ENCODE results near the gene THAP9.

THAP9 gene

DNA sequence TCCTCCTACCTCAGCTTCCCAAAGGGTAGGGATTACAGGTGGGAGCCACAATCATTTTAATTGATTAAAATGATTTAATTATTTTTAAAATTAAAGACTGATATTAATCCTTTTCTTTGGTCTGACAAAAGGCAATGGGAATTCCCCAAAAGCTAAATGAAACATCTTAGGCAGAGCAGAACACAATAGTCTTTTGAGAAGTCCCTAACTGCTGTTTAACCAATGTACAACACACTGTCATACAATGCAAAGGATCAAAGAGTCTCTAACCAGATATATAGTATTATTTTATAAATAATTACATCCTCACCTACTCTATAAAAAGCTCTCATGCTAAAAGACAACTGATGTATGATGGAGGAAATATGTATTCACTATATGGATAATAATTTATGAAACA lies 47.0 kb downstream of the THAP9 start:
- Mint-ChIP-seq H3K4me3 (no peak overlapping the region), H3K27me3 (no peaks in the 10 kb centered on the region), H3K9me3 (no peaks in the 10 kb centered on the region), H3K36me3 (ENCODE audit: insufficient read depth) (peaks cover 2% of the 10 kb centered on the region), H3K4me1 (no peaks in the 10 kb centered on the region), H3K27ac (ENCODE audit: low read depth) (no peak overlapping the region)
- no peak for ATAC-seq (replicated peaks; ENCODE audit: extremely low read depth, poor library complexity, severe bottlenecking)
- no peak for DNase-seq (ENCODE audit: low spot score in 2 of 2)

DNA sequence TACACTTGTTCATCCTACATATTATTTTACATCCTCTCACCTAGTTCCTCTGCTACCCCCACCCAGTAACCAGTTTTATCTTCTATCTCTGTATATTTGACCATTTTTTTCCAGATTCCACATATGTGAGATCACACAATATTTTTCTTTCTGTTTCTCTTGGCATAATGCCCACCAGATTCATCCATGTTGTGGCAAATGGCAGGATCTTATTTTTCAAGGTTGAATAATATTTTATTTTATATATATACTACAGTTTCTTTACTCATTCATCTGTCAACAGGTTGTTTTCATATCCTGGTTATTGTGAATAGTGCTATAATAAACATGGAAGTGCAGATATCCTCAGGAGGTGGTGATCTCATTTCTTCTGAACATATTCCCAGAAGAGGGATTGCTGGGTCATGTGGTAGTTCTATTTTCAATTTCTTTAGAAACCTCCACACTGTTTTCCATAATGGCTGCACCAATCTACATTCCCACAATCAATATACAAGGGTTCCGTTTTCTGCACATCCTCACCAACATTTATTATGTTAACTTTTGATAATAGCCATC lies 48.2 kb downstream of the THAP9 start:
- ATAC-seq (replicated peaks; ENCODE audit: extremely low read depth, poor library complexity, severe bottlenecking) = no peak

DNA sequence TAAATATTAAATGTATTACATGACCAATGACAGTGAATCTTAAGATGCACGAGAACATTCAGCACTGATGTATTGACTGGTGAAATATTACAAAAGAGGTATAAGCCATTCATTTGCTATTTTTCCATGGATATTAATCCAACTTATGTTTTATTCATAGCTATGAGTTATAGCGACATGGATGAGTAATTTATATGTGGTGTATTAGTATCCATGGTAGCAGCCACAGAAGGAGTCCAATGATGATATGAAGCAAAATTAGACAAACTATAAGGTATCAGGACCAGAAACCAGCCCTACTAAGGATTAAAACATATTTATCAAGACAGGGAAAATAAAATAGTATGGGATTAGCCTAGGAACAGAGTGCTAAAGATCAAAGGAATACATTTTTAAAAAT lies 50.7 kb downstream of the THAP9 start:
- H3K27ac Mint-ChIP-seq (ENCODE audit: low read depth) = no peak overlapping the region
- no peaks in the 10 kb centered on the region for H3K27me3 Mint-ChIP-seq
- DNase-seq (ENCODE audit: low spot score in 2 of 2) (no peak), ATAC-seq (replicated peaks; ENCODE audit: extremely low read depth, poor library complexity, severe bottlenecking) (no peak)
- H3K9me3 Mint-ChIP-seq = no peaks in the 10 kb centered on the region
- H3K4me3 Mint-ChIP-seq = no peak overlapping the region
- H3K36me3 Mint-ChIP-seq (ENCODE audit: insufficient read depth) = peaks cover 8% of the 10 kb centered on the region
- H3K4me1 Mint-ChIP-seq = no peaks in the 10 kb centered on the region

More for the DNA sequence above, 48.2 kb downstream of the THAP9 start:
- H3K27me3 Mint-ChIP-seq = no peaks in the 10 kb centered on the region
- peaks cover 4% of the 10 kb centered on the region for H3K36me3 Mint-ChIP-seq (ENCODE audit: insufficient read depth)
- H3K9me3 Mint-ChIP-seq = no peaks in the 10 kb centered on the region
- no peaks in the 10 kb centered on the region for H3K4me1 Mint-ChIP-seq
- H3K27ac Mint-ChIP-seq (ENCODE audit: low read depth) = no peak overlapping the region
- H3K4me3 Mint-ChIP-seq = no peak overlapping the region
- DNase-seq (ENCODE audit: low spot score in 2 of 2) = no peak

DNA sequence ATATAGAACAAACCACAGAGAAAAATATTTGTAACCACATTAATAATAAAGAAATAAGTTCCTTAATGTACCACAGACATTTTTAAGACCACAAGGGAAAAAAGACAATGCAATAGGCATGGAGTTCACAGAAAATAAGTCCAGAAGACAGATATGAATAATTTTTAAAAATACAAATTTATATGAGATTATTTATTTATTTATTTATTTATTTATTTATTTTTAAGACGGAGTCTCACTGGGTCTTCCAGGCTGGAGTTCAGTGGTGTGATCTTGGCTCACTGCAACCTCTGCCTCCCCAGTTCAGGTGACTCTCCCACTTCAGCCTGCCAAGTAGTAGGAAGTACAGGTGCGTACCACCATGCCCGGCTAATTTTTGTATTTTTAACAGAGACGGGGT lies 53.7 kb downstream of the THAP9 start:
- no peak for DNase-seq (ENCODE audit: low spot score in 2 of 2)
- peaks cover 11% of the 10 kb centered on the region for H3K36me3 Mint-ChIP-seq (ENCODE audit: insufficient read depth)
- H3K4me3 Mint-ChIP-seq = no peak overlapping the region
- no peaks in the 10 kb centered on the region for H3K9me3 Mint-ChIP-seq
- no peaks in the 10 kb centered on the region for H3K27me3 Mint-ChIP-seq
- peaks cover 13% of the 10 kb centered on the region for H3K4me1 Mint-ChIP-seq
- H3K27ac Mint-ChIP-seq (ENCODE audit: low read depth) = no peak overlapping the region
- no peak for ATAC-seq (replicated peaks; ENCODE audit: extremely low read depth, poor library complexity, severe bottlenecking)

DNA sequence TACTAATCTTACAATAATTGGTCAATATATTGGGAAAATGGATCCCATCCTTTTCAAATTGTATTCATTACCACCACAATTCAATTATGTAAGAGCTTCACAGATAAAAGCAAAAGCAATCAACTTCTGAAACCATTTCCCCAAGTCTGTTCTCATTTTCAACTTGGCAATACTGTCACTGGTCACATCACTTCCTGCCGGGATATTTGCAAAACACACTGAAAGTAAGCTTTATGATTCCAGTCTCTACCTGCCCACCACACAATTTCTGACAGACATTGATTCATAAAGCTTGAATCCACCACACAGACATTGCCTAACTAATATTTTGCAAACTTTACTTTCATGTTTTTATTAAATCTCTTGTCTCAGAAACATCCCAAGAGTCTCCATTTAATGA lies 56.5 kb downstream of the THAP9 start:
- peaks cover 16% of the 10 kb centered on the region for H3K36me3 Mint-ChIP-seq (ENCODE audit: insufficient read depth)
- no peaks in the 10 kb centered on the region for H3K9me3 Mint-ChIP-seq
- no peak for ATAC-seq (replicated peaks; ENCODE audit: extremely low read depth, poor library complexity, severe bottlenecking)
- H3K27ac Mint-ChIP-seq (ENCODE audit: low read depth) = peak overlapping the region; percentile 32
- no peaks in the 10 kb centered on the region for H3K27me3 Mint-ChIP-seq
- no peak for DNase-seq (ENCODE audit: low spot score in 2 of 2)
- H3K4me1 Mint-ChIP-seq = peaks cover 13% of the 10 kb centered on the region
- no peak overlapping the region for H3K4me3 Mint-ChIP-seq

DNA sequence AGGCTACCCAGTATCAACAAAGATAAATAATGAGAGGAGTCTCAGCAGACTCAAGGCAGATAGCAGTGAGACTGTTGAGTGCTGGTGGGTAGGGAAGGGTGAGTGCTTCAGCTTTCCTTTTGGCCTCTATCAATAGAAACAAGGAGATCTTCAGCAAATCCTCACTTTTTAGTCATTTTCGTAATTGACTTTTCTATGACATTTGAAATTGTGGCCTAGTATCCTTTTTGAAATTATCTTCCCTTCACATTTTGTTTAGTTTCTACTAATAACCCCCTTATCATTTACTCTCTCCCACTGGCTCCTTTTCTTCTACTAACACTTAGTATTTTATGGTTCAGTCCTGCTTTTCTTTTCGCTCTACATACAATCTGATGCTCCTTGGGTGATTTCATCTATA lies 65.2 kb downstream of the THAP9 start:
- H3K36me3 Mint-ChIP-seq (ENCODE audit: insufficient read depth) = peaks cover 26% of the 10 kb centered on the region
- no peaks in the 10 kb centered on the region for H3K27me3 Mint-ChIP-seq
- no peaks in the 10 kb centered on the region for H3K9me3 Mint-ChIP-seq
- H3K27ac Mint-ChIP-seq (ENCODE audit: low read depth) = peak overlapping the region; percentile 47
- DNase-seq (ENCODE audit: low spot score in 2 of 2) = no peak
- ATAC-seq (replicated peaks; ENCODE audit: extremely low read depth, poor library complexity, severe bottlenecking) = no peak
- H3K4me1 Mint-ChIP-seq = peaks cover 19% of the 10 kb centered on the region
- H3K4me3 Mint-ChIP-seq = no peak overlapping the region

DNA sequence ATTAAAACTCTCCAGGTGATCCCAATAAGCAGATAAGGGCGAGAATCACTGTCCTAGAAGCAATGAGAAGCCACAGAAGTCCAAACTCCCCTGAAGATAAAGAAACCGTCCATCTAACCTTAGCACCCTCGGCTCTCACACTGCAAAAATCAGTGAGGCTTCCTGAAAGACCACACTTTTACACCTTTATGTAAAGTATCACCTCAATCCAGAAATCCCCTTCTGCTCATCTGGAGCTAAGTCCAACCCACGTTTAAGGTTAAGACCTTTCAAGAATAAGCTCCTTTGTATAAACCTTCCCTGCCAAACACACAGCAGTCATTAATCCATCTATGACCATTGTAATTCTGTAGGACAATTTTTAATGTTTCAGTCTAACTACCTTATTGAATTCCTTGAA lies 68.4 kb downstream of the THAP9 start:
- Mint-ChIP-seq H3K27me3 (no peaks in the 10 kb centered on the region), H3K4me1 (peaks cover 24% of the 10 kb centered on the region), H3K9me3 (no peaks in the 10 kb centered on the region), H3K27ac (ENCODE audit: low read depth) (peak overlapping the region; percentile 65), H3K4me3 (no peak overlapping the region), H3K36me3 (ENCODE audit: insufficient read depth) (peaks cover 22% of the 10 kb centered on the region)
- DNase-seq (ENCODE audit: low spot score in 2 of 2) (no peak), ATAC-seq (replicated peaks; ENCODE audit: extremely low read depth, poor library complexity, severe bottlenecking) (no peak)

DNA sequence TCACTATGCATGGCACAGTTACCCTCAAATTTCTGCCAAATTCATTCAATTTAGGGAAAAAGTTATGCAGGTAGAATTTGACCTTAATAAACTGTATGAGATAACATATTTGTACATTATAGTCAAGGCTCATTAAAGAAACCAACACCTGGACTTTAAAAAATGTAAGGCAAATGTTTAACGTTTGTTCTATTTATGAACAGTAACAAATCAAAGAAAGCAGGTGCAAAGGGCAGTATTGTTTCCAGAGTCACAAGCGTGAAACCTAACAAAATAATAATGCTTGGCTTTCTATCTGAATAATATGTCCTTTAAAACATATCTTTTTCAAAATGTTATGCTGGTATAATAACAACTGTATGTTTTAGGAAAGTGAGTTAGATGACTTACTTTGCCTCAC lies 68.9 kb downstream of the THAP9 start:
- Mint-ChIP-seq H3K27me3 (no peaks in the 10 kb centered on the region), H3K36me3 (ENCODE audit: insufficient read depth) (peaks cover 25% of the 10 kb centered on the region), H3K4me3 (no peak overlapping the region), H3K4me1 (peaks cover 24% of the 10 kb centered on the region), H3K9me3 (no peaks in the 10 kb centered on the region), H3K27ac (ENCODE audit: low read depth) (peak overlapping the region; percentile 65)
- DNase-seq (ENCODE audit: low spot score in 2 of 2) (no peak), ATAC-seq (replicated peaks; ENCODE audit: extremely low read depth, poor library complexity, severe bottlenecking) (no peak)

Data from central memory CD8-positive, alpha-beta T cell (primary cell).